Esophagus mucosa (tissue), 1 donor: Measurements from ENCODE around the gene CACFD1. TPM values are rescaled to one million over a fixed set of nuclear protein-coding genes. Genes with fewer than 3 reads are reported as not detected.

Experiments
- ATAC-seq: fragments of 200-7000 bp; cut with Tn5 transposase; one replicate; pipeline ENCODE4 v1.9.1; 2020
- total RNA-seq: library from RNA; stranded (reverse); gene quantifications from one replicate; pipeline ENCODE4 v1.2.4, GENCODE V29; 2023
- donor health status: DM: yes; HTN: yes; CAD: no.

The CACFD1 gene
- total RNA-seq, 1 donor from 2014 or later: 7.4 TPM

DNA sequence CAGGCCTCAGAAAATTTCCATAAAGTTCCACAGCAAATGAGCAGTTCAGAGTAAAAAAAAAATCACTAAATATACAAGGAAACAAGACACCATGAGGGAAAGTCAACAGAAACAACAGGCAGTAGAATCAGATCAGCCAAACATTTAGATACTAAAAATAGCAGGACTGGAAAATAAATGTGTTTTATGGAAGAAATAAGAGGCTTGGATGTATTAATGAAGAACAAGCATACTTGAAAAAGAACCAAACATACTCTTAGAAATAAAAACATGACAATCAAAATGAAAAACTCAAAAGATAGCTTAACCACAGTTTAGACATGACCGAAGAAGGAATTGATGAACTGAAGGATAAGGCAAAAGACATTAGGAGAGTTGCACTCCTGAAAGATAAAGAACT is 42.3 kb downstream of the CACFD1 start:
- no peak for ATAC-seq

DNA sequence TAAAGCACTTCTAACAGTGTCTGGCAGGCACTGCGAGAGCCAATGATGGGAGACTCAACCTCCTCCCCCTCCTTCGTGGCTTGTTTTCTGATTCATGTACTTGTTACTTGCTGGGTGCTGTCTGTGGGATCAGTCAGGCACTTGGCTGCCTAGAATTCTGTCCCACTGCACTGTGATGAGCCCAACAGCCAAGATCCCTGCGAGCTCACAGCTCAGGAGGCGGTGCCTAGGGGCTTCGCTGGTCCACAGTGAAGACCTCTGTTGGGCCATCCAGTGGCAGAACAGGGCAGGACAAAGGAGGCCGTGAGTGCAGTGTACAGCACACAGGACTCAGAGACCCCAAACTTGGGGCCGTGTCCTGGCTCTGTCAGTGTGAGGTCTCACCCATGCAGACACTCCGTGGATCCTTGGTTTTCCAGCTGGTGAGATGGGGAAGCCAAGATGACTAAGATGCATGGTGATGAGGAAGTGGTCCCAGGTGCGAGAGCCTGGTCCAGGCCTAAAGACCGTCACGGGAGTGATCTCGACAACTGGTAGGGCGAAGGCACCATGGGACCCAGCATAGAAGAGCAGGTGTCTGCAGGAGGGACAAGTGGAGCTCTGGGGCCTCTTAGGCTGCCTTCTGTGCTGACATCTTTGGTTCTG is 45.5 kb downstream of the CACFD1 start:
- no peak for ATAC-seq

- ATAC-seq: peak; percentile 24
Measured at GRCh38 chr9:133505901-133506652, 46.3 kb downstream of the CACFD1 start.

DNA sequence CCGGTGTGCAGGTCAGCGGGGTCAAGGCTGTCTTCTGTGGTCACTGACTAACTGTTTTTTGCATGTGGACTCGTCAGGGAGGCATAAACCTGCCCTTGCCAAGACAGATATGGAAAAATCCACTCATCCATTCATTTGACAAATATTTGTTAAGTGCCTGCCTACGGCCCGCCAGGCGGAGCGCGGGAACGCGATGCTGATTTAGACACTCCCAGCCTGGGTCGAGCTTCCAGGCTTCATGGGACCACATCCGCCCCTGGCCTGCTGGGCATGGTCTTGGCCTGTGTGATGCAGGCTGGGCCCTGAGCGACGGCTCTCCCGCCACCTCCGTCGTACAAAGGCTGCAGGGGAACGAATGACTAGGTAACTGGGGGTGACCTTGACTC is 46.9 kb downstream of the CACFD1 start:
- peak; percentile 30 for ATAC-seq

DNA sequence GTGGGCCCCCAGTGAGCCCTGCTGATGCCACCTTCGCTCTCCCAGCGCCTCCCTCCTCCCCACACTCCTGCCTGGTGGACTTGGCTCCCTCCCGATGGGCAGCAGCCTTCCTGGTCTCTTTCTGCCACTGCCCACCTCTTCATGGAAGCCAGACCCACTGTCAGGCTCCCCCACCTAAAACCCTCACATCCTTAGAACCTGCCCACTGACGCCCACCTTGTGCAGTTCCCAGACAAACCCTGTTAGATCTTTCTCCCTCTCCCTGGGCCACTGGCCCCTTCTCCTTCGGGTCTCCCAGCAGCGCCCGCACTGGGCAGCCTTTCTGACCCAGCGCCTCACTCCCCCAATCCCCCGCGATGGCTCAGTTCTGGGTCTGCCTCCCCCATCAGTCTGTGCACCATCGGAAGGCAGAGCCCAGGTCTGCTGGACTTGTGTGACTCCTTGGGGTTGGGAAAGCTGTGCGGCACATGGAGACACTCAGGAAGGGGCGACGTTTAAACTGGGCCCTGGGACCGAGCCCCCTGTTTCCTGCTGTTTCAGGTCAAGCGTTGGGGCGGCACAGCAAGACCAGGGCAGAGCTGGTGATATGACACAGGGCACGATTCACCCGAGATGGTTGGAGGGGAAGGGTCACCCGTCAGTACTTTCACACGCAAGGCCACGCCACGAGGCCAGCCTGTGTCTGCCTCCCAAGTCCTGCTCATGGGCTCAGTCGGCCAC is 47.6 kb downstream of the CACFD1 start:
- ATAC-seq: no peak

DNA sequence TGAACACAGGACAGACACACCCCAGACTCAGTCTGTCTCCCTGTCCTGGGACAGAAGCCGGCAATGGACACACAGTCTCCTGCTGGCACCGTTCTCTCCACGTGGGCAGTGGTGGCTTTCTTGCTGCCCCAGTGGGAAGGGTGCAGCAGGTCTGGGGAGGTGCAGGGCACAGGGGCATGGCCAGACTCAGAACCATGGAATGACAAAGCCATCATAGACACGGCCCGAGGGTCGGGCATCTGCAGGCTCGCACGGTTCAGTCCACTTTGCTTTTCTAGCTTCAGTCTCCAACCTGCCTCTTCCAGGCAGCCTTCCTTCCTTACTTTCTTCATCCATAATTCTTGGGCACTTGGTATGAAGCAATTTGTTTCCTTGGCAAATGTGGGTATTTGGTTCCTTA is 48.3 kb downstream of the CACFD1 start:
- no peak for ATAC-seq

GRCh38 chr9:133509179-133510083 is 49.7 kb downstream of the CACFD1 start:
- peak; percentile 41 for ATAC-seq

DNA sequence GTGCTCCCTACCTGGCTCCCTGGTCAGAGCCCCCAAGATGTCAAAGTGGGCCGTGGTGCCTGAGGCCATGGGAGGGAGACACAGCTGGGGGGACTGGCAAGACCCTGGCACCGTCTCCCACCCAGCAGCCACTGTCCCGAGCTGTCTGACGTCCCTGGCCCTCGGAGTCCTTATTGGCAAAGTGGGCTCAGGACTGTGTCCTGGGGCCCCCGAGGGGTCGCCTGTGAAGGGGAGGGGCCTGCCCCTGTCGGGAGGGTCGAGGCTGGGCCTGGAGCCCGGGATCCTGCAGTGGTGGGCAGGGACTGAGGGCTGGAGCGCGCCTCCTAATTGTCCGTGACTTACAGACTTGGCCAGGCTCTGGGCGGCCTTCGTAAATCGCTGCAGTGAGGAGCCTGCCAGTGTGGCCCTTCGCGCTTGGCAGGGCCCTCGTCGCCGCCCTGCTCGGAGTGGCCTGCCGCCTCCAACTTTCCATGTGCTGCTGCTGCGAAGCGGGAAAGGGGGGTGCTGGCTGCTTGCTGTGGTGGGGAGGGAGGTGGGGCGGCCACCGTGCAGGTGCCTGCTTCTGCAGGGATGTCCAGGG is 51.2 kb downstream of the CACFD1 start:
- ATAC-seq: no peak

DNA sequence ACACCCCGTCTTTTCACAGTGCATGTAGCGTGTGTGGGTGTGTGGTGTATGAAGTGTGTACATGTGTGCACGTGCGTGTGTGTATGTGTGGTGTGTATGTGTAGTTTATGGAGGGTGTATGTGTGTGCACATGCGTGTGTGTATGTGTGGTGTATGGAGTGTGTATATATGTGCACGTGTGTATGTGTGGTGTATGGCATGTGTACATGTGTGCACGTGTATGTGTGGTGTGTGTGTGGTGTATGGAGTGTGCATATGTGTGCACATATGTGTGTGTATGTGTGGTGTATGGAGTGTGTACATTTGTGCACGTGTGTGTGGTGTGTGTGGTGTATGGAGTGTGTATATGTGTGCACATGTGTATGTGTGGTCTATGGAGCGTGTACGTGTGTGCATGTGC is 51.8 kb downstream of the CACFD1 start:
- no peak for ATAC-seq

DNA sequence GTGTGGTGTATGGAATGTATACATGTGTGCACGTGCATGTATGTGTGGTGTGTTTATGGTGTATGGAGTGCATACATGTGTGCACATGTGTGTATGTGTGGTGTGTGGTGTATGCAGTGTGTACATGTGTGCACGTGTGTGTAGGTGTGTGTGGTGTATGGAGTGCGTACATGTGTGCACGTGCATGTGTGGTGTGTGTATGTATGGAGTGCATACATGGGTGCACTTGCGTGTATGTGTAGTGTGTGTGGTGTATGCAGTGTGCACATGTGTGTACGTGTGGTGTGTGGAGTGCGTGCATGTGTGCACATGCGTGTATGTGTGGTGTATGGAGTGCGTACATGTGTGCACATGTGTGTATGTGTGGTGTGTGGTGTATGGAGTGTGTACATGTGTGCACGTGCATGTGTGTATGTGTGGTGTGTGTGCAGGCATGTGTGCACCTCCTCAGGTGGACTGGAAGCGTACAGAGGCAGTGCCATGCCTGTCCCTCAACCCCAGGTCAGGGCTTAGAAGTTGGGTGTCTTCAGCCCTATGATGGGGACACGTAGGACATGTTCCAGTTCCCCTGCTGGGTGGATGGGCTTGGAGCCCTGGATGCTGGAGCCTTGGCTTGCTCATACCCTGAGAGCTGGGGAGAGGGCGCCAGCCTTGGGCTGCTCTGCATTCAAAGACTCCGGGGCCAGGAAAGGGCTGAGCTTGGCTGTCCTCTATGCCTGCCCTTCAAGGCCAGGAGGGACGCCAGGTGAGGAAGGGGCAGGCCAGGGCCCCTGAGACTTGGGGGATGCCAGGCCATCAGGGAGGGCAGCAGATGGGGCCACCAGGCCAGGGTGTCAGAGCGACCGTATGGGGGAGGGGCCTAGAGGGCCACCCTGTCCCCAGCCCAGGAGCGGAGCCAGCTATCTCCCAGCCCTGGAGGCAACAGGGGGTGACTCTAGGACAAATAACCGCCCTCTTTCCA is 52.8 kb downstream of the CACFD1 start:
- no peak for ATAC-seq

- no peak for ATAC-seq
Measured at GRCh38 chr9:133513214-133514100, 53.7 kb downstream of the CACFD1 start.

DNA sequence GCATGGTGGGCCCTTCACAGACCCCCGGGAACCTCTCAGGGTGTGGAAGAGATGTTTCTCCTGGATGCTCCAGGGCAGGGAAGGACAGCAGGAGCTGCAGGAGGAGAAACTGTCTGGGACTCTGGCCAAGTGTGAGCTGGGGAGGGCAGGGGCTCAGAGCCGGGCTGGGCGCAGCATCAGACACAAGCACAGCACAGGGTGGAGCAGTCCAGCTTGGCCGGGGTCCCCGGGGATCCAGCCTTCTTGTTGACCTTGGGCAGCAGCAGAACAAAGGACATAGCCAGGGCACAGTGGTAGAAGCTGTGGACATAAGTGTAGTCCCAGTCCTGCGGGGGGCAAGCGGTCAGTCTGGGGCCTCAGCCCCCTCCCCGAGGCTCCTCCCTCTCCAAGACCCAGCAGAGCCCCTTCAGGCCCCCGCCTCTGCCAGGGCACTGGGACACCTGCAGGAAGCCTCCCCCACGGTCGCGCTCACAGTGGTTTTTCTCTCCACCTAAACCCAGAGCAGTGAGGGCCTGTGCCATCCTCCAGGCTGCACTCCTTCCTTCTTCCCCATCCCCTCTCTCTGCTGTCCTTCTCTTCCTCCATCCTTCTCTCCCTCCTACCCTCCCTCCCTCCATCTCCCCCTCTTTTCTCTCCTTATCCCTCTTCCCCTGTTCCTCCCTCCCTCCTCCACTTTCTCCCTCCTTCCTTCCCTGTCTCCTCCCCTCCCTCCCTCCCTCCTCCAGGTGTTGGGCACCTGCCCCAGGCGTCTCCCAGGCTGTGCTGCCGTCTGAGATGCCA is 54.9 kb downstream of the CACFD1 start:
- no peak for ATAC-seq

DNA sequence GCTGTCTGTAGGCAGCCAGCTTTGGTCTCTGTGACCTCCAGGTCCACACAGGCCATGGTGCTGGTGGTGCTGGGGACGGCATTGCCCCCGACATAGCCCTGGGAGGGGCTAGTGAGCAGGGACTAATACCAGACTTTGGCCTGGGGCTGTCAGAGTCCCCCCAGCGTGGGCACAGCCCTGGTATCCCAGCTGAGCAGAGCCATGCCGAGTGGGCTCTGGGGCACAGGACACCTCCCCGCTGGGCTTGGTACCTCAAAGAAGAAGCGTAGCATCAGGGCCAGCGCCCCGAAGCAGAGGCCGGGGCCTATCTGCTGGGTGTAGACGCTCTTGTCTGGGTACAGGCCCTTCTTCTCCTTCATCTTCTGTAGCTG is 55.4 kb downstream of the CACFD1 start:
- ATAC-seq: no peak

DNA sequence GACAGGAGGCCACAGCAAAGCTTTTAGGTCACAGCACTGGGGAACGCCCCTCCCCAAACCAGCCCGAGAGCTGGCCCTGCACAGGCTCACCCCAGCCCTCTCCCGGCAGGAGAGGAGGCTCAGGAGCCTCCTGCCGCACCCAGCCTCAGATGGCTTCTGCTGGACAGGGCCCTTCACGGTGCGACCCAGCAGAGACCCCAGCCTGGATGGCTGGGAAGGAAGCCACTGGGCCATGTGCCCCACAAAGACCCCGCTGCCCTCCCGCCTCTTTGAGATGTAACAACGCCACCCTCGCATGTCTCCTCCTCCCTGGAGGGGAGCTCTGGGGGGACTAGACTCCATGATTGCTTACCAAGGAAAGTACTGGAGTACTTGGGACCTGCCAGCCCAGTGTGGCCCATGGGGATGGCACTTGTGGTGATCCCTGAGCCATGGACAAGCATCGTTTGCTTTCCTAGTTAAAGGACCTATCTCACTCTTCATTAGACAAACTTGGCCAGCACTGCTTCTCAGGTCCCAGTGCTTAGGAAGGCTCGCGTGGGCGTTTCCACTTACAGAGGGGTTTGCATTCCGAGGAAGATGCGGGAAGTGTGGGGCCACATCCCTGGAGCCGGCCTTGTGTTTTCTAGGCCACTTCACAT is 56.0 kb downstream of the CACFD1 start:
- ATAC-seq: no peak

- no peak for ATAC-seq
Measured at GRCh38 chr9:133516256-133516960, 56.6 kb downstream of the CACFD1 start.

DNA sequence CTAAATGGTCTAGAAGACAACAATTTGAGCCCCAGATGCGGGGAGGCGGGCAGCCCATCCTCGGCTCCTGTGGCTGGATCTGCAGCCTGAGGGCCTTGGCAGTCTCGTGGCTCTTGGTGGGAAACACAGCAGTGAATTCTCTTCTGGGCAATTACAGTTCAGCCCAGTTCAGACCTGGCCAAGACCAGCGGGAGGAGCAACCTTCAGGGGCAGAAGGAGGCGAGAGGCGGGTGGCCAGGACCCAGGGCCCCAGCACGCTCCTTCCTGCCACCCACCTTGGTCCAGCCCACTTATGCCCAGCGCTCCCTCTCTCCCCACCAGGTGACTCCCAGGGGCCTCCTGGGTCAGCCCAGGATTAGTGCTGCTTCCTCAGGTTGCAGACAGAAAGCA is 57.2 kb downstream of the CACFD1 start:
- ATAC-seq: no peak

- no peak for ATAC-seq
Measured at GRCh38 chr9:133517711-133518110, 57.9 kb downstream of the CACFD1 start.

DNA sequence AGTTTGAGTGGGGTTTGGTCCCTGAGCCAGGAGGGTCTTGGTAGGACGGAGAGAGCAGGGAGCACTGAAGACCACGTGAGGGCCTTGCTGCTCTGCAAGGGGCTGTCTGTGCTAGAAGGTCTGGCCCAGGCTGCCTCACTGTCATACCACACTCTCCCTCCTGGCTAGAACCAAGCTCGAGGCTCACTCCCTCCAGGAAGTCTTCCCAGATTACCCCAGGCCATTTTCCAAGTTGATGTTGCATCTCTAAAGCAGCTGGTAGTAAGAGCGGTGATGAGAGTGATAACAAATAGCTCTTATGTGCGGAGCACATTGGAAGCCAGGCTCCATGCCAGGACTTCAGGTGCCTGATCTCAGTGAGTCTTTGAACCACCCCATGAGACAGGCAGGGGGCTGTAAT is 58.4 kb downstream of the CACFD1 start:
- no peak for ATAC-seq
